ENCODE data around the gene YJEFN3.

The YJEFN3 gene

DNA sequence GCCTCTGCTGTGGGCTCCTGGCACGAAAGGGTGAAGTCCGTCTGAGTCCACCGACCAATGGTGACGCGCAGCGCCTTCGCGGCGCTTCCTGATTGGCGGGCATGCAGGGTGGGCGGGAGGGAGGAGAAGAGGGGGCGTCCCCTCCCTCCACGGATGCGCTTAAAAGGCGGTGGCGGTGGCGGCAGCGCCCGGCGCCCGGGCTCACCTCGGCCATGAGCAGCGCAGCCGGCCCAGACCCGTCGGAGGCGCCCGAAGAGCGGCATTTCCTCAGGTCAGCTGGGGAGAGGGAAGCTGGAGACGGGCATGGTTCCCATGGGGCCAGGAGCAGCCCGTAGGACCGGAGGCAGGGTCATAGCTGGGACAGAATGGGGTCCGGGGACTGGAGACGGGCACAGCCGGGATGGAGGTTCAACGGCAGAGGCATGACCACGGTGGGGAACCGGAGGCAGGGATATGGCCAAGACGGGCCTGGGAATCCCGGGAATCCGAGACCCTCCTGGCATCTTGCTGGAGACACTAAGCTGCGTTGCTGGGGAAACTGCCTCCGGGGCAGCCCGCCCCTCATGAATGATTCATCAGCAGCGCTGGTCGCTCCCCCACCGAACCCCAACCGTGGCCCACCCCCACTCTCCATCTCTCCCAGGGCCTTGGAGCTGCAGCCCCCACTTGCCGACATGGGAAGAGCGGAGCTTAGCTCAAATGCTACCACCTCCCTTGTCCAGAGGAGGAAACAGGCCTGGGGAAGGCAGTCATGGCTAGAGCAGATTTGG is at the start of gene YJEFN3:
YJEFN3 (plus strand) TSS at position 191 of the 770 bp plus-strand sequence; CDS start at position 213, 22 bp downstream.
- DNase-seq = no peak

DNA sequence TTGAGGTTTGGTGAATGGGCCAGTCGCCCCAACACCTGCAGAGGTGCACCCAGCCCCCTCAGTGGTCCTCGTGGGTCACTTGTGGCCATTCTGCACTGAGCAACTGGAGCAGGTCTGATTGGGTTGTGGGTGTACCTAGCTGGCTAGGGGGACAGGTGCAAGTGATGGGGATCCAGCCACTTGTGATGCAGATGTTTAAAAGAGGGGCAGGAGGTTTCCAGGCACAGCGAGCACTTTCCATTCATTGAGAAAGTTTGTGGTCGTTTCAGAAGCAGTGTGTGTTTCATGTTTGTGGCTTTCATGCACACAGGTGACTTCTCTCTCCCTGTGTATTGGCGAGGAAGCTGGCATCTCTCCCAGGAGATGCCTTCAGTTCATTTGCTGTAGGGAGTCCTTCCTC is 48.0 kb upstream of the YJEFN3 start:
- no peak for DNase-seq

GRCh38 chr19:19482809-19483596 is 45.7 kb upstream of the YJEFN3 start:
- no peak for DNase-seq

DNA sequence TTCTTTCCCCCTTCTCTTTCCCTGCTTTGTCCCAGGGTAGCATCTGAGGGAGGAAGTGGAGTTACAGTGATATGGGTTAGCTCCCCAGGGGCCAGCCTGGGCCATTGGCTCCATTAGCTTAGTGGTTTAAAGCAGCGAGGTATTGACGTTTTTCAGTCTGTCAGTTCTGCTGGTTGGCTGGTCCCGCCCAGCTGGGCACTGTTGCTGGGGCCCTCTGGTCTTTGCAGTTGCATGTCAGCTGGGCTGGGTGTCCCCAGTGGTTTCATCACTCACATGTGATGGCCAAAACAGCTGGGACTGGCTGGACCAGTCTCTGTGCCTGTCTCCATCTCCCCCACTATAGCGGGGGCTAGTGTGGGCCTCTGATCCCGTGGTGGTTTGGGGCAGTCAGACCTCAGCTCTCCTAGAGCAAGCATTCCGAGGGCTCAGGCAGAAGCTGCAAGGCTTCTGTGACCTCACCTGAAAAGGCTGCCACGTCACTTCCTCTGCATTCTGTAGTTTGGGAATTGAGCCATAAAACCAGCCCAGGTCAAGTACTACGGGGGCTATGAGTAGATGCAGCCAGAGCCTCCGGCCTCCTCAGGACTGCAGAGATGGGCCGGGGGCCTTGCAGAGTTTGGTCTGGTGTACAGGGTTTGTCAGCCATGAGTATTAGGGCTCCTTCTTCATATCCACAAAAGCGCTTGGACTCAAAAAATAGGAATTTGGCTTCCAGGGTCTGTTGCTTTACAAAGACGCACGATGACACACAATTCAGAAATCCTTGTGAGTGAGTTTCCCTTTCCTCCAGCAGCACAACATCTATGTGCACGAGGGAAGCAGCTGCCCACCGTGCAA is 43.3 kb upstream of the YJEFN3 start:
- DNase-seq = no peak

GRCh38 chr19:19485998-19486290 is 42.8 kb upstream of the YJEFN3 start:
- DNase-seq = no peak

DNA sequence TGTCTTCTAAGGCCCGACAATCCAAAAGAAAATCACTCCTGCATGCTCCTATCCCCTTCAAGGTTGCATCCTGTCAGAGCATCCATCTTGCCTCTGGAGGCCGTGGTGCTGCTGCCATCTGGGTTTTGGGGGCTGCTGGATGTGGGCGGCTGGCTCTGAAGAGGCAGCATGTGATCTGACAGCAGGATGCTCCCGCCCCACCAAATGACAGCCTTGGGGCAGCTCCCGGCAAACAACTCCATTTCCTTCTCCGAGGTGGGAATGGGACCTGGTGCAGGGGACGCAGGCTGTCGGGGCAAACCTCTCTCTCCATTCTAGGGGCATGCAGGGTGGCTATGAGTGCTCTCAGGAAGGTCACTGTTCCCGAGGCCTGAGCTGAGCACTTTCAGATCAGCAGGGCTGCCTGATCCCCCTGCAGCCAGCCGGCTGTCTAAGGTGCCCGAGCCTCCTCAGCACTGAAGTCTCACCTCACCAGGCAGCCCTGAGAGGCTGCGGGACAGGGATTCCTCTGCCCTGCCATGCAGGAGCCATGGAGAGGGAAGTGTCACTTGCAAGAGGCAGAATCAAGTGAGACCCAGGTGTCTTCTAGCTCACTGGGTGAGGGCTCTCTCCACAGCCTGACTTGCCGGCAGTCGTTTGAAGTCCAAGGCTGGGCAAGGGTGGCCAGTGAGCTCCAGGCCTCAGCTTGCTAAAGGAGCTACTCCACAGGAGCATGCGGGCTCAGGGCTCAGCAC is 42.2 kb upstream of the YJEFN3 start:
- no peak for DNase-seq

GRCh38 chr19:19487077-19487949 is 41.4 kb upstream of the YJEFN3 start:
- no peak for DNase-seq

GRCh38 chr19:19487950-19488874 is 40.5 kb upstream of the YJEFN3 start:
- DNase-seq = no peak

GRCh38 chr19:19488875-19489690 is 39.6 kb upstream of the YJEFN3 start:
- no peak for DNase-seq

DNA sequence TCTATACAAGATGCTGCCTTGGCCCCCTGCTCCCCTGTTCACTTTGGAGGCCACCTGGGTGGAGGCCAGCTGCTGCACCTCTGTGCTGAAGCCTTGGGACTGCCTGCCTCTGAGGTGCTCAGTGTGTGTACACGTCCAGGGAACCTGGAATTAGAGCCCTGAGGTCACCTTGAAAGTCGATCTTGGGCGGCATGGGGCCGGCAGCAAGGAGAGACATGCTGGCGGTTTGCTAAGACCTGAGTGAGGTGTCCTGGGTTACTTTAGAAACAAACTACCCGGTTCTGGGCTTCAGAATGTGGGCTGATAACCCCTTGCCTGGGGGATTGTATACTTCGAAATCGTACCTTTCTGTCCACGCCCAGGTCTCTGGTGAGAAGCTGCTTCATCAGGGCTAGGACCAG is 38.9 kb upstream of the YJEFN3 start:
- DNase-seq = no peak

DNA sequence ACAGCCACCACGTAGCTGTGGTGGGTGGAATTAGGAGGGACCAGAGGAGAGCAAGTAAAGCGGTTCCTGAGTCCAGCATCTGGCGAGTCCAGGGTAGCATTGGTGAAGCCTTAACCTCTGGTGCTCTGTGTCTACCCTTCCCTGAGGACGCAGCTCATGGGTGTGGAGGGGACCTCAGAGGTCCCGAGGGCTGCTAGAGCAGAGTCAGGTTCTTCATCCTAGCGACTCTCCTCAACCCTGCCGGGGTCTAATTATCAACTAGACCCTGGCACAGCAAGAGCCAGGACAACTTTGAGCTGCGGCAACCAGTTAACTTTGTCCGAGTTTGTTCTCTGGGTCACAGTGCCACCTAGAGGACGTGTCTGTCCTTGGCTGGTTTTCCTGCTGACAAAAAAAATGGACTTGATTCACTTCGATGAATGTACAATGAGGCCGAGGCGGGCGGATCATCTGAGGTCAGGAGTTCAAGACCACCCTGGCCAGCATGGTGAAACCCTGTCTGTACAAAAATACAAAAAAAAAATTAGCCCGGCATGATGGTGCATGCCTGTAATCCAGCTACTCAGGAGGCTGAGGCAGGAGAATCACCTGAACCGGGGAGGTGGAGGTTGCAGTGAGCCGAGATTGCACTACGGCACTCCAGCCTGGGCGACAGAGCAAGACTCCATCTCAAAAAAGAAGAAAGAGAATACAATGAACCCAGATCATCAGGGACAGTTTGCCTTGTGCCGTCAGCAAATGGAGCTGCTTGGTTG is 38.3 kb upstream of the YJEFN3 start:
- DNase-seq = no peak

DNA sequence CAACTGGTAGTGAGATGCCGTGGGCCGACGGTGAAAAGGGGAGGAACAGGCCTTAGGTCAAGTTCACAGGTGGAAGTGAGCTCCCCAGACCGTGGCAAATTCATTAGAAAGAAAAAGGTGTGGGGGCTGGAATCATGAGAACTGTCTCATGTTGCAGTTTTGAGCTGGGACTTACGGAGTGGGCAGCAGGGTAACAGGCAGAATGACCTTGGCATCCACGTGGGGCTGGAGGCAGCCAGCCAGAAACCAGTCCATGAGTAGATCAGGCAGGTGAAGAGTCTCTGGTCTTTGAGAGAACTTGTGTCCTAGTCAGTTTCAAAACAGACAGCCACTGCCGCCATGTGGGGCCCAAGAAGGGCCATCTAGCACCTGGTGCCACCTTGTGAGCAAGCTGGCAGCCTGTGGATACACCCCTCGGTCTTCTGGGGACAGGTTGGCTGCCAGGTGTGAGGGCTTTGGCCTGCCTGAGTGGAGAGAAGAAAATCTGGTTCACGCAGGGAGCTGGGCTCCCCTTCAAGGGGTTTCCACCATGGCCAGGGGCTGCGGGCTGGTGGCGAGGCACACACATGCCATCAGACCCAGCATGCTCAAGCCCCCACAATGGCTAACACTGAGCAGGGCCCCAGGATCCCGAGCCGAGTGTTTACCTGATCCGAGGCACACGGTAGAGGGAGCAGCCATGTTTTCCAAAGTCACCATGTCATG is 37.2 kb upstream of the YJEFN3 start:
- DNase-seq = no peak

DNA sequence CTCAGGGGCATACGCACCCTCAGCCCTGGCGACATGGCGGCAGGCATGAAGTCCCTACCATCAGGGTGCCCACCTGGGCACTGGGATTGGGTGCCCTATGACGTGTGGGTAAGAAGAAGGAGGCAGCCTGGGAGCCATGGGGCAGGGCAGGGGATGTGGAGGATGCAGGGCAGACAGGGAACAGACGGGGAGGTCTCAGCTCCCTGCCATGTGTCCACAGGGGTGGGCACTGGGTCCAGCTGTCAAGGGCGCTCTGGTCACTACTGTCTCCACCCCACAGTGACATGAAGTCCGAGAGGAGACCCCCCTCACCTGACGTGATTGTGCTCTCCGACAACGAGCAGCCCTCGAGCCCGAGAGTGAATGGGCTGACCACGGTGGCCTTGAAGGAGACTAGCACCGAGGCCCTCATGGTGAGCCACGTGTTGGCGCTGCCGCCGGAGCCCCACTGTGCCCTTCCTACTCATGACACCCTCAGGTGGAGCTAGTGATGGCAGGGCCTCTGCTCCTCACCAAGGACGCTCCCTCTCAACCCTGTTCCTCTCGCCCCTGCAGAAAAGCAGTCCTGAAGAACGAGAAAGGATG is 36.6 kb upstream of the YJEFN3 start:
- no peak for DNase-seq

- no peak for DNase-seq
Observed at GRCh38 chr19:19493841-19494546, 34.7 kb upstream of the YJEFN3 start.

DNA sequence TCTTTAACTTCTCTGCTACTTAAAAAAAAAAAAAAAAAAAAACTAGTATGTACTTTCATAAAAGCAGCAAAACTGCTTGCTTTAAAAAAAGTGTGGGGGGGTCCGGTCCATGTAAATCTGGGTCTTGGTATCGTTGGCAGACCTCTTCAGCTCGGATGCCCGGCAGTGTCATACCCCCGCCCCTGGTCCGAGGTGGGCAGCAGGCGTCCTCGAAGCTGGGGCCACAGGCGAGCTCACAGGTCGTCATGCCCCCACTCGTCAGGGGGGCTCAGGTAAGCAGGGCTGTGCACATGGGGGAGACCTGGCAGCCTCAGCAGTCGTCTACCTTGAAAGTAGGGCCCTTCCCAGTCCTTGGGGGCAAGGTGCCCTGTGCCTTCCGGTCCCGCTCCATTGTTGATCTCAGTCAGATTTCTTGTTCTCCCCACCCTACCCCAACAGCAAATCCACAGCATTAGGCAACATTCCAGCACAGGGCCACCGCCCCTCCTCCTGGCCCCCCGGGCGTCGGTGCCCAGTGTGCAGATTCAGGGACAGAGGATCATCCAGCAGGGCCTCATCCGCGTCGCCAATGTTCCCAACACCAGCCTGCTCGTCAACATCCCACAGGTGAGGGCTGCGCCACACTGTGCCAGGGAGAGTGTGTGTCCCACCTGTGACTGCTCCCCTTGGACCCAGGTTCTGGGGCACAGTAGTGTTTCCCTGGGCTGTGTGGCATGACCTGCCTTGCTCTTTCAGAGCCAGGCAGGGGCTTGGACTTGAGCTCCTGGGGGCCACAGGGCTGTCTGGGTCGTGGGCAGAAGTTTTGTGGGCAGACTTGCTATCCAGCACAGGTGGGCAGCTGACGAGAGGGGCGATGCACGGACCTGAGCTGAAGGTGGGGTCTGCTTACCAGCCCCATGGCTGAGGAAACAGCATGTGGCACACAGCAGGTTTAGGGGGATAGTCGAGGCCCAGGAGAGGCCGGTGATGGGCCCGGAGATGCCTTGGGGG is 32.8 kb upstream of the YJEFN3 start:
- no peak for DNase-seq
